ENCODE data around the gene SLC35E2B.
"Not testable (repeated sequence)": the region's sequence is repeated elsewhere in the genome, so short reads cannot be mapped to it uniquely, and the experiment has no call there.

DNA sequence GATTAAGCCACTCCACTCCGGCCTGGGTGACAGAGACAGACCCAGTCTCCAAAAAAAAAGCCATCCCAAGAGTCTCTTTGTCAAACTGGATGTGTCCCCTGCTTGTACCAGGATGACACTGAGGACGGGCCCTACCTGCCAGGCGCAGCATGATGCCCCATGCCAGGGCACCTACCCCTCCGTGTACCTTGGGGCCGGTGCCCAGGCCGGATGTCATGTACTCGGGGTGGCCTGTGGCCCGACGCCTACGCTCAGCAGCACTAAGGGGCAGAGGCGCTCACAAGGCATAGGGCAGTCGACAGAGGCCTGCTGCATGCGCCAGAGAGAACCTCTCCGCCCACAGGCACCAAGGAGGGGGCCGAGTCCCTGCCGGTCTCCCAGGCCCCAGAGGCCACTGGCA, 53.2 kb downstream of the SLC35E2B start:
- not testable (repeated sequence) for TF ChIP-seq RARB (CRISPR knock-in tag; IDR thresholded peaks at IDR 0.05); ISL1 (CRISPR knock-in tag; IDR thresholded peaks at IDR 0.05); PATZ1 (CRISPR knock-in tag; IDR thresholded peaks at IDR 0.05; ENCODE audit: borderline replicate concordance); ESRRG (CRISPR knock-in tag; IDR thresholded peaks at IDR 0.05); ZNF565 (CRISPR knock-in tag; conservative IDR thresholded peaks at IDR 0.05; ENCODE audit: low read depth); ZFP30 (CRISPR knock-in tag; IDR thresholded peaks at IDR 0.05); ZC3H10 (CRISPR knock-in tag; IDR thresholded peaks at IDR 0.05)

Data from SK-N-SH treated with all-trans-retinoic acid at 6 μM for 48 hours (cell line).